Peyer's patch (tissue), 4 donors: ENCODE measurements around the gene TRAPPC11.

Experiments
- CTCF ChIP-seq, 6 experiments: fragments of 450-650 bp in 4 of 6; fragments of 200-600 bp in 2 of 6; sonication (generic) in 1 of 6; IDR thresholded peaks; one replicate each; pipeline ENCODE4 v1.5.1; 2017 to 2019; ENCODE audit warnings: antibody characterized with exemption in 6 of 6, mild to moderate bottlenecking in 3 of 6, moderate library complexity in 1 of 6
- POLR2A ChIP-seq, 2 donors: fragments of 450-650 bp; IDR thresholded peaks; one replicate each; pipeline ENCODE4 v1.5.1; 2017; ENCODE audit warnings: antibody characterized with exemption in 2 of 2, mild to moderate bottlenecking in 2 of 2, moderate library complexity in 2 of 2

GRCh38 chr4:183723561-183724228, 64.6 kb downstream of the TRAPPC11 start:
- TF ChIP-seq CTCF (IDR thresholded peaks at IDR 0.05) (no peak), POLR2A (IDR thresholded peaks at IDR 0.05) (no peak)
